Peyer's patch (tissue), 4 donors: ENCODE results near the gene CENPV.

ENCODE experiments used
- POLR2A ChIP-seq, 2 donors: fragments of 450-650 bp; IDR thresholded peaks; one replicate each; pipeline ENCODE4 v1.5.1; 2017; ENCODE audit warnings: antibody characterized with exemption in 2 of 2, mild to moderate bottlenecking in 2 of 2, moderate library complexity in 2 of 2
- TF ChIP-seq, protein P1 (sequence below), 6 experiments: fragments of 450-650 bp in 4 of 6; fragments of 200-600 bp in 2 of 6; sonication (generic) in 1 of 6; IDR thresholded peaks; one replicate each; pipeline ENCODE4 v1.5.1; 2017 to 2019; ENCODE audit warnings: antibody characterized with exemption in 6 of 6, mild to moderate bottlenecking in 3 of 6, moderate library complexity in 1 of 6

DNA sequence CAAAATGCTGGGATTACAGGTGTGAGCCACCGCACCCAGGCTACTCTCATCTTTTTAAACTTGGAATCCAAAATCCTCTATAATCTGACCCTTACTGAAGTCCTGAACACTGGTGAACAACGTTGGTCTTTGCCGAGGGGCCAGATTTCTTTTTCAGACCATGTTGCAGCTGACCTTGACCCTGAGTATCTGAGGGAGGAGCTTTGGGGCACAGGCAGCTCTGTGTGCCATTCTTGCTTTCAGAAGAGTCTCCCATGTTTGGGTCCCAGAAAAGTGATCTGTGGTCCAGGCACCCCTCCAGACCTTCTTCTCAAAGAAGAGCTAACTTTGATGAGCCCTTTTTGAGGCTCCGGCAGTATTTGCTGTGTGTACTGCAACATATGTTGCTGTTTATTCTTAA lies 50.4 kb downstream of the CENPV start:
- TF ChIP-seq, protein P1, sequence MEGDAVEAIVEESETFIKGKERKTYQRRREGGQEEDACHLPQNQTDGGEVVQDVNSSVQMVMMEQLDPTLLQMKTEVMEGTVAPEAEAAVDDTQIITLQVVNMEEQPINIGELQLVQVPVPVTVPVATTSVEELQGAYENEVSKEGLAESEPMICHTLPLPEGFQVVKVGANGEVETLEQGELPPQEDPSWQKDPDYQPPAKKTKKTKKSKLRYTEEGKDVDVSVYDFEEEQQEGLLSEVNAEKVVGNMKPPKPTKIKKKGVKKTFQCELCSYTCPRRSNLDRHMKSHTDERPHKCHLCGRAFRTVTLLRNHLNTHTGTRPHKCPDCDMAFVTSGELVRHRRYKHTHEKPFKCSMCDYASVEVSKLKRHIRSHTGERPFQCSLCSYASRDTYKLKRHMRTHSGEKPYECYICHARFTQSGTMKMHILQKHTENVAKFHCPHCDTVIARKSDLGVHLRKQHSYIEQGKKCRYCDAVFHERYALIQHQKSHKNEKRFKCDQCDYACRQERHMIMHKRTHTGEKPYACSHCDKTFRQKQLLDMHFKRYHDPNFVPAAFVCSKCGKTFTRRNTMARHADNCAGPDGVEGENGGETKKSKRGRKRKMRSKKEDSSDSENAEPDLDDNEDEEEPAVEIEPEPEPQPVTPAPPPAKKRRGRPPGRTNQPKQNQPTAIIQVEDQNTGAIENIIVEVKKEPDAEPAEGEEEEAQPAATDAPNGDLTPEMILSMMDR (IDR thresholded peaks at IDR 0.05): no peak
- no peak for TF ChIP-seq POLR2A (IDR thresholded peaks at IDR 0.05)
